ENCODE data around the gene ILKAP.

GRCh38 chr2:238203973-238204683, 633 bp upstream of the ILKAP start:
- TF ChIP-seq POLR2A (IDR thresholded peaks at IDR 0.05) (no peak), CTCF (IDR thresholded peaks at IDR 0.05) (no peak)
